Right forelimb (tissue), 1 donor: ENCODE measurements around the gene USP28.

Experiments used
- DNase-seq: peaks from one replicate; pipeline ENCODE4 v3.0.0-alpha.2; 2018

The USP28 gene

GRCh38 chr11:113876074-113876797, 864 bp upstream of the USP28 start:
- no peak for DNase-seq

- no peak for DNase-seq
Observed at GRCh38 chr11:113874581-113875233, 665 bp downstream of the USP28 start.

GRCh38 chr11:113874096-113874495, 1.3 kb downstream of the USP28 start:
- DNase-seq = no peak

- no peak for DNase-seq
Observed at GRCh38 chr11:113873236-113873626, 2.1 kb downstream of the USP28 start.

- no peak for DNase-seq
Observed at GRCh38 chr11:113871336-113871735, 4.0 kb downstream of the USP28 start.

GRCh38 chr11:113867843-113868503, 7.4 kb downstream of the USP28 start:
- no peak for DNase-seq

- no peak for DNase-seq
Observed at GRCh38 chr11:113865873-113866272, 9.5 kb downstream of the USP28 start.

- no peak for DNase-seq
Observed at GRCh38 chr11:113864410-113864809, 11.0 kb downstream of the USP28 start.

- no peak for DNase-seq
Observed at GRCh38 chr11:113862435-113862834, 12.9 kb downstream of the USP28 start.

- no peak for DNase-seq
Observed at GRCh38 chr11:113859665-113860064, 15.7 kb downstream of the USP28 start.

- no peak for DNase-seq
Observed at GRCh38 chr11:113856966-113857759, 18.2 kb downstream of the USP28 start.

- no peak for DNase-seq
Observed at GRCh38 chr11:113855803-113856202, 19.6 kb downstream of the USP28 start.

GRCh38 chr11:113850188-113850587, 25.2 kb downstream of the USP28 start:
- no peak for DNase-seq

GRCh38 chr11:113849713-113850112, 25.7 kb downstream of the USP28 start:
- DNase-seq = no peak

GRCh38 chr11:113847580-113847979, 27.8 kb downstream of the USP28 start:
- DNase-seq = no peak

- no peak for DNase-seq
Observed at GRCh38 chr11:113847111-113847510, 28.3 kb downstream of the USP28 start.

GRCh38 chr11:113841691-113842090, 33.7 kb downstream of the USP28 start:
- DNase-seq = no peak

- no peak for DNase-seq
Observed at GRCh38 chr11:113840932-113841664, 34.3 kb downstream of the USP28 start.

- DNase-seq = no peak
Observed at GRCh38 chr11:113839842-113840241, 35.5 kb downstream of the USP28 start.

- DNase-seq = no peak
Observed at GRCh38 chr11:113838005-113838404, 37.4 kb downstream of the USP28 start.

GRCh38 chr11:113835306-113835705, 40.1 kb downstream of the USP28 start:
- DNase-seq = no peak

GRCh38 chr11:113833151-113833550, 42.2 kb downstream of the USP28 start:
- DNase-seq = no peak

GRCh38 chr11:113831314-113831713, 44.1 kb downstream of the USP28 start:
- no peak for DNase-seq
